ENCODE data around the gene SCGB1C2.
"Not testable (repeated sequence)": the region's sequence is repeated elsewhere in the genome, so short reads cannot be mapped to it uniquely, and the experiment has no call there.

Gene SCGB1C2

DNA sequence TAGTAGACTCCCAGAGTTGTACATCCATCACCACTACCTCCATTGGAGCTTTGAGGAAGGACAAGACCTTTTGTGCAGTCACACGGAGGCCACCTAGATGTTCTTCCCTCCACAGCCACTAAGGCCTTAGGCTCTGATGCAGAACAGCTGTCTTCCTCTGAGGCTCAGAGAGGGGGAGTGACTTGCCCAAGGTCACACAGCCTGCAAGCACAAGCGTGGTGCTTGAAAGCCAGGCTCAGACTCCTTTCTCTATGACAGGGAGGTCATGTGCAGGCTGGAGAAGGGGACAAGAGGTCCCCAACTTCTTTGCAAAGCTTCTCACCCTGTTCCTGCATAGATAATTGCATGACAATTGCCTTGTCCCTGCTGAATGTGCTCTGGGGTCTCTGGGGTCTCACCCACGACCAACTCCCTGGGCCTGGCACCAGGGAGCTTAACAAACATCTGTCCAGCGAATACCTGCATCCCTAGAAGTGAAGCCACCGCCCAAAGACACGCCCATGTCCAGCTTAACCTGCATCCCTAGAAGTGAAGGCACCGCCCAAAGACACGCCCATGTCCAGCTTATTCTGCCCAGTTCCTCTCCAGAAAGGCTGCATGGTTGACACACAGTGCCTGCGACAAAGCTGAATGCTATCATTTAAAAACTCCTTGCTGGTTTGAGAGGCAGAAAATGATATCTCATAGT lies 12.7 kb downstream of the SCGB1C2 start:
- no peak for DNase-seq

DNA sequence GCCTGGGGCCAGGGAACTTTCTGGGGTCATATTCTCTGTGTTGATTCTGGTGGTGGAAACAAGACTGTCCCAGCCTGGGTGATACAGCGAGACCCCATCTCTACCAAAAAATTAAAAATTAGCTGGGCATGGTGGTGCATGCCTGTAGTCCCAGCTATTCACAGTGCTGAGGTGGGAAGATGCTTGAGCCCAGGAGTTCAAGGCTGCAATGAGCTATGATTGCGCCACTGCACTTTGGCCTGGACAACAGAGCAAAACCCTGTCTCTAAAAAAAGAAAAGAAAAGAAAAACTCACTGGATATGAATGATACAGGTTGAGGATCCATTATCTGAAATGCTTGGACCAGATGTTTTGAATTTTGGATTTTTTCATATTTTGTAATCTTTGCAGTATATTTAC lies 13.6 kb downstream of the SCGB1C2 start:
- no peak for DNase-seq

DNA sequence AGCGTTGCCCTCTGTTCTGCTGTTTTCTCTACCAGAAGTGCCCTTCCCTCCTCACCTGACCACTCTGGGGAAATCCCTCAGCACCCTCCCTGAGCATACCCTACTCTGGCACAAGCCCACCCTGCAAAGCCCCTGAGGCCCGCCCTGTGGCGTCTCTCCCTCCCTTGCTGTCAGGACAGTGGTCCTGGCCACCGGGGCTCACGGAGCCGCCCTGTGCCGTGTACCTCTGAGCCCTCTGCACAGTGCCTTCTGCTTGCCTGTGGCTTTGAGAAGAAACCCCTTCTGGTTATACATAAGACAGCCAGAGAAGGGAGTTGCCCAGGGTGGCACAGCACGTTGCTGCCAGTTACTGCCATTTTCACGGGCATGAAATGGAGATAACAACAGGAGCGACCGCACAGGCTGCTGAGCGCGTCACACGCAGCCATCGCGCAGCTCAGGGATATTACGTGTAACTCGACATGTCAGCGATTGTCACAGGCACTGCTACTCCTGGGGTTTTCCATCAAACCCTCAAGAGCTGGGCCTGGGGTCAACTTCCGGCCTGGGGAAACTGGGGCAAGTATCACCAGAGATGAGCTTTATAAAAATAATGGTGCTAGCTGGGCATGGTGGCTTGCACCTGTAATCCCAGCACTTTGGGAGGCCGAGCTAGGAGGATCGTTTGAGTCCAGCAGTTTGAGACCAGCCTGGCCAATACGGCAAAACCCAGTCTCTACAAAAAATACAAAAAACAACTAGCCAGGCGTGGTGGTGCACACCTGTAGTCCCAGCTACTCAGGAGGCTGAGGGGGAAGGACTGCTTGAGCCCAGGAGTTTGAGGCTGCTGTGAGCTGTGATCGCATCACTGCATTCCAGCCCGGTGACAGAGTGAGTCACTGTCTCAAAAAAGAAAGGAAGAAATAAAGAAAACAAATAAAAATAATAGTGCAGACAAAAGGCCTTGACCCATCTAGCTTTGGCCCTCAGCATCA lies 14.8 kb downstream of the SCGB1C2 start:
- DNase-seq, result no peak

DNA sequence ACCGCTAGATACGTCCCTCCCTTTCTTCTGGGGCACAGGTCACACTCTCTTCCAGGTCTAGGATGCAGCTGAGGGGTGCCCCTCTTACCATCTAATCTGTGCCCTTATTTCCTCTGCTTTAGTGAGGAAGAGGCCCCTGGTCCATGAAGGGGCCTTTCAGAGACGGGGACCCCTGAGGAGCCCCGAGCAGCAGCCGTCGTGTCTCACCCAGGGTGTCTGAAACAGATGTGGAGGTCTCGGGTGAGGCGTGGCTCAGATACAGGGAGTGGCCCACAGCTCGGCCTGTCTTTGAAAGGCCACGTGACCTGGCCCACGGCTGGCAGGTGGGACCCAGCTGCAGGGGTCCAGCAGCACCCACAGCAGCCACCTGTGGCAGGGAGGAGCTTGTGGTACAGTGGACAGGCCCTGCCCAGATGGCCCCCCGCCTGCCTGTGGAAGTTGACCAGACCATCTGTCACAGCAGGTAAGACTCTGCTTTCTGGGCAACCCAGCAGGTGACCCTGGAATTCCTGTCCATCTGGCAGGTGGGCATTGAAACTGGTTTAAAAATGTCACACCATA lies 15.6 kb downstream of the SCGB1C2 start:
- no peak for DNase-seq

DNA sequence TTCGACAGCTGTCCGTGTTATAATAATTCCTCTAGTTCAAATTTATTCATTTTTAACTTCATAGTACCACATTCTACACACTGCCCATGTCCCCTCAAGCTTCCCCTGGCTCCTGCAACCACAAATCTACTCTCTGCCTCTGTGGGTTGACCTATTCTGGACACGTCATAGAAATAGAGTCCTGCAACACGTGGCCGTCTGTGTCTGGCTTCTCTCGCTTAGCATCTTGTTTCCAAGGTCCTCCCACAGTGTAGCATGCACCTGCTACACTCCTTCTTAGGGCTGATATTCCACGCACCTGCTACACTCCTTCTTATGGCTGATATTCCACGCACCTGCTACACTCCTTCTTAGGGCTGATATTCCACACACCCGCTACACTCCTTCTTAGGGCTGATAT lies 16.5 kb downstream of the SCGB1C2 start:
- DNase-seq, result no peak

DNA sequence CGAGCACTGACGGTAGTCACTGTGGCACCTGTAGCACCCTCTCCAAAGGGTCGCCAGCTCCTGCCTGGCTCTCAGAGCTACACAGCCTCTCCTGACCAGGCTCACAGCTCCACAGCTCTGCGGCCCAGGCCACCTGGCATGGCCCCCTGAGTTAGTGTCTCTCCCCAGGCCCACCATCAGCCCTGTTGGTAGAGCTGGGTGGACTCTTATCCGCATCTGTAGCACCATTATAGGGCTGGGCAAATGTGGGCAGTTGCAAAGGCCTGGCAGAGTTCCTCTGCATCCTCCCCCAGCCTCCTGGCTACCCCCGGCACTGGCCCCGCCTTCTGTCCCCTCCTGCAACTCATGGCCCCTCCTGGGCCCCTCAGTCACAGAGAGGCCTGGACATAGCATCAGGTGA lies 18.2 kb downstream of the SCGB1C2 start:
- no peak for DNase-seq

DNA sequence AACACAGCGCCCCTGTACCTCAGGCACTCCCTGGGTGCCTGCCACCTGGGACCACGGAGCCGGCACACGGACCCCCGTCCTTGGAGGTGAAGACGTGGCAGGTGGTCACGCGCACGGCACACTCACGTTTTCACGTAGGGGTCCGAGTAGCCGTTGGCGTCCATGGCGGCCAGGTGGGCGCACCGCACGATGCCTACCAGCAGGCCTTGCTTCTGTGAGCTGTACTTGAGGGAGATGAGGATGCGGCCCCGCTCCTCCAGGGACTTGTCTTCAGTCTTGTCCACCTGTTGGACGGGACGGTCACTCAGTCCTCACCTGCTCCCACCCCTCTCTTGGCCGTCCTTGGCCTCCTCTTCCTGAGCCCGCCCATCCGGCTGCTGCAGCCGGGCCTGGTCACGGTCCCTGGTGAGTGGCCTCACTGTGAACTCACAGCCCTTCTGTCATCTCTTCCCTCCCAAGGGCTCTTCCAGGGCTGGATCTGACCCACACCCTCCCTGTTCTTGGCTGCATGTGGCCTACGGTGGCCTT lies 18.8 kb downstream of the SCGB1C2 start:
- no peak for DNase-seq

DNA sequence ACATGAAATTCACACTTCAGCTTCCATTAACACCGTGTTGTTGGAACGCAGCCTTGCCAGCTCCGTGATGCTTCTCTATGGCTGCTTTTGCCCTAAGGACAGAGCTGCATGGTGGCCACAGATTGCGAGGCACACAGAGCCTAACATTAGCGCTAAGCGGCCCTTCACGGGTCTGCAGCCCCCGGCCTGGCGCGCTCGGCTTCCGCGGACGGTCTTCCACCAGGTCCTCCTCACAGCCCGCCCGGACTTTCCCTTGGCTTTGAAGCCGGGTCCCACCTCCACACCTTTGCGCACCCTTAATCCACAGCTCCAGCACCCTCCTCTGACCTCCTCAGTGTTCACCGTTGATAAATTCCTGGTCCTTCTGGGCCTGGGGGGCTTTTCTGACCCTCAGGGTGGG lies 19.6 kb downstream of the SCGB1C2 start:
- DNase-seq, result no peak

DNA sequence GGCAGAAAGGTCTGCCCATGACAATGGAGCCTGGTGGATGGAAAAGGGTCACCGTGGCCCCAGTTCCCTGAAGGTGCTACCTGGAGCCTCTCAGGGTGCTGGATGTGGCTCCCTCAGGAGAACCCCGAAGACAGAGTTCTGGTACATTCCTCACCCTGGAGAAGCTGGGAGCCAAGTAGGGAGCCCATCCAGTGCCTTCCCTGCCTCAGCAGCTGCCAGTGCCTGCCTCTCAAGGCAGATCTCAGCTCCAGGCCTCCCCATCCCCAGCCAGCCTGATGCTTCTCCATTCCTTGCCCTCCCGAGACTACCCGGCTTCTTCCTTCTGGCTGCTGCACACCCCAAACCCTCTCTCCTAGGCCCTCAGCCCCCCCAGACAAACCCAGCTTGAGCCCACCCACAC lies 20.5 kb downstream of the SCGB1C2 start:
- no peak for DNase-seq

DNA sequence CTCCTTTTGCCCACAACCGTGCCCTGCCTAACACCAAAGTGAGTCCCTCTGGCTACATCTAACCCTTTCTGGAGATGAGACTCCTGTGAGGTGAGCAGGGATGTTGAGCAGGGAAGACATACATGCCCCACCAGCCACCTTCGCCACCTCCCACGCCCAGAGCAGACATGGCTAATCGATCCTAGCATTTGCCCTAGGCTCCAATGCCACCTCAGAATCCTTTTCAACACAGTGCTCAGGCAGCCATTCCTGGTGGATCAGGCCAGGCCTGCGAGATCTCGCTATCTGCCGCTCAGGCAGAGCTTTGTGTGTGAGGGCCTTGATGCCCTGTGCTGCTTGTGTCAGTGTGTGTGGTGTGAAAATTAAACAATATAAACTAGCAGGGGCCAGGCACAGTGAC lies 21.0 kb downstream of the SCGB1C2 start:
- DNase-seq, result no peak

DNA sequence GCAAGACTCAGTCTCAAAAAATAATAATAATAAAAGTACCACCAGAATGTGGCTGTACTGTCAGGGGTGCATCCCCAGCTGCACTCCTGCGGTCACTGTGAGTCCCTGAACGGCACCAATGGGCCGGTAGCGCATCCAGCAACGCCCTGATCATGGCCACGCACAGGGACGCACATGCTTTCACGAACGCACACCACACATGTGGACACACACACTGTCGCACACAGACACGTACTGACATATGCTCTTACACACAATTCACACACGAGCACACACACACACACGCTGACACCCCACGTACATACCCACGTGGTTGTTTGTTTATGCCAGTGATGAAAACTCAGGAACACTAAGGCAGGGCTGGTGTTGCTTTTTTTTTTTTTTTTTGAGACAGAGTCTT lies 22.2 kb downstream of the SCGB1C2 start:
- DNase-seq, result no peak

DNA sequence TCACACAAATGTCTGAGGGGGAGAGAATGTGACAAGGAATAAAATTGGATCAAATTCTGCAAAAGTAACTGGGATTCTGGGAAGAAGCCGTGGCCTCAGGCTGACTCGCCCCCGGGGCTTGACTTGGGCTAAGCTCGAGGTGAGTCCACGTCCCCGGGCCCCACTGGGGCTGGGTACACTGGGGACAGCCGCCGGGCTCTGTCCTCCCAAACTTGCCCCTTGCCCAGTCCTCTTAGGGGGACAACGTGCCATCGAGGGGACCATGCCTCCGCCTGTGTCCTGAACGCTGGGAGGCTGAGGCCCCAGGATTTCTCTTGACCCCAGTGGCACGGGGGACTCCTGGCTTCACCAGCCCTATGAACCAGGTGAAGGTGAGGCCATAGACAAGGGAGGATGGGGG lies 23.0 kb downstream of the SCGB1C2 start:
- no peak for DNase-seq

DNA sequence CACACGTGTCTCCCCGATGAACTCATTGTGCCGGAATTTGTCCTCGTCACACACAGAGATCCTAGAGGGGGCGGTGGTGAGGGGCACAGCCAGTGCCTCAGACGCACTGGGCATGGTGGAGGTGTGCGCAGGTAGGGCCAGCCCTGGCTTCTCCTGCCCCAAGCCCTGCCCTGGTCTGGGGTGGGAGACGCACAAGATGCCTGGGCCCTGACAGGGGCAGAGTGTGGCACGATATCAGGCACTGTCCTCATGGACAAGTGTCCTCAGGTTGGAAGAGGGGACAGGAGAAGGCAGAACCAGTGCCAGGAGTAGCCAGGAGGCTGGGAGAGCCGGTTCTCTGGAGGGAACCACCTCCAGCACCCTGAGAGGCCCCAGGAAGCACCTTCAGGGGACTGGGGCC lies 24.1 kb downstream of the SCGB1C2 start:
- no peak for DNase-seq

DNA sequence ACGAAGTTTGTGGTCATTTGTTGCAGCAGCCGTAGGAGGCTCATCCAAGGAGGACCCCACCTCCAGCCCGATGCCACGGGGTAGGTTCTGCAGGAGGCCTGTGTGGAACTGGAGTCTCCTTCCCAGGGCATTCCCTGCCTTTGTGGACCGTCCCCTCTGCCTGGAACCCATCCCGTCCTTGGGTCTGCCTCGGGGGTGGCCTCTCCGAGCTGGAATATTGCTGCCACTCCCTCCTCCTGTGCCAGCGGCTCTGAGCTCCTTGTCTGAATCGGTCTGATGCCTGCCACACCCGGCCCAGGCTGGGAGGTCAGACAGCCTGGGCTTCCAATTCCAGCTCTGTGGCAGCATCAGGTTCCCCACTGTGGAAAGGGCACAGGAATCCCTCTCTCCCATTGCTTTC lies 25.3 kb downstream of the SCGB1C2 start:
- no peak for DNase-seq

DNA sequence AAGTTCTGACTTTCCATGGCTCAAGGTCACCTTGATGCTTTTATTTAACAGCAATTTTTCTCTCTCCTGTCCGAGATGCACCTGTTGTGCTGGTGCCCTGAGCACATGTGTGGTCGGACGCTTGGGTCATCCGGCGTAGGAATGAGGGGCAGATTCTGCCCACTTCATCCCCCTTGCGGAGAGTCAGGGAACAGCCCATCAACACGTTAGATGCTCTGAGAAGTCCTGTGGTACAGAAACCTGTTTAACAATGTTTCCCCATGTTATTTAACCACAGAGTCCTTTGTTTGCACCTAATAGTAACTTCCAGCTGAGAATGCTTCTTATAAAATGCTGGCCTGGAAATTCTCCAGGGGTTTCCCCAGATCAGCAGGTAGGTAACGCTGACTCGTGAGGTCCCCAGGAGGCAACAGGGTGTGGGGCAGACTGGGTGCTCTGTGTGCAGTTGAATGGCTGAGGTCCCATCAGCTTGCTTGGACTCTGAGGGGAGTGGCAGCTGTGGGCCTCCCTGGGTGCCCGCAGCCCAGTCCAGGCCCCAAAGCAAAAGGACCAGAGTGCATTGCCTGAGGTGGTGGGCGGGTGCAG lies 26.2 kb downstream of the SCGB1C2 start:
- no peak for DNase-seq

DNA sequence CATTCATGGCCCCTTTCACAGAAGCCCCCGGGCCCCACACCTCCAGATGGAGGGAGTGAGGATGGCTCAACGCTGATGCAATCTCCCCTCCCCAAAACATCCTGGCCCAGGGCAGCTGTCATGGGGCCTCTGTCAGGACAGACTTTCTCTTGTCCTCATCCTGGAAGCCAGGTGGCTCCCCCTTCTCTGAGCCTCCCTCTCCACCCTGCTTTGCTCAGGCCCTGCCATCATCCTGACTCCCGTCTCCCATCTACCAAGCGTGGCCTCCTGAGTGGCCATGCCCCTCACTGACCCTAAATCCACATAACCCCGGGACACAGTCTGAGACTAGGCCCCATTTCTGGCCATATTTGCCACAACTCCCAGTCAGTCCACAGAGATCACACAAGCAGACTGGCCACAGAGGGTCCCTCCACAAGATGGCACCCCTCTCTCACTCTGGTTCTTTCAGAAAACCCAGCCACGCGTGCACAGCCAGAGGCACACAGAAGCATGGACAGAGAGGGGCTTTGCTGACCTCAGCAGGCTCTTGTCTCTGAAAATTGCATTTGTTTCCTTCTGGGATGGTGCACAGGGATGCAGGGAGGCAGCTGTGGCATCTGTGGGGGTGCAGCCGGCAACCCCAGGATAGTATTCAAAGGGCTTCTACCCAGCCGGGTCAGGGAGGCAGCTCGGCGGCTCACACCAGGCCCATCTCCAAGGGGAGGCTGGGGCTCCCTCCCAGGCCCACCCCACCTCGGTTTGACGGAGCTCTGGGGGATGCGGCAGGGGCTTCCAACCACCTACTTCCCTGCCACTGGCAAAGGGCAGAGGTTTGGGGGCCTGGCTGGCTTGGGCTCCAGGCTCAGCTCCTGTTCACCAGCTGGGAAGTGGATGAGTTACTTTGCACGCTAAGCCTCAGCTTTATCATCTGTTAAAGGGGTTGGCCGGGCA lies 27.2 kb downstream of the SCGB1C2 start:
- peak; percentile 32 for DNase-seq

DNA sequence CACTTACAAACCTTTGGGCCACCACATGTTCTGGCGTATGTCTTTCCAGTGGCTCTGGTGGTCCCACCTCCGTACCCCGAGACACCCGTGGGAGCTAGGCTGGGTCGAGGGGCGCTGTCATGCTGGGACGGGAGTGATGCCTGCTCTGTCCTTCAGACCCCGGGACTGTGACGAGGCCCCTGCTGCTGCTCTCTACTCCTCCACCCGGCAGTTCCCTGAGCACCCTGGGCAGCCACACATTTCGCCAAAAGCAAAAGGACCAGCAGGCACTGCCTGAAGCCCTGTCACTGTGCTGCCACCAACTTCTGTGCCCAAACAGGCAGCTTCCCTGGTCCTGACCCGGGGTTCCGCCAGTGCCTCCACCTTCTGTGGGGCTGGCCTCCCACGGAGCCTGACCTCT lies 28.6 kb downstream of the SCGB1C2 start:
- no peak for DNase-seq

DNA sequence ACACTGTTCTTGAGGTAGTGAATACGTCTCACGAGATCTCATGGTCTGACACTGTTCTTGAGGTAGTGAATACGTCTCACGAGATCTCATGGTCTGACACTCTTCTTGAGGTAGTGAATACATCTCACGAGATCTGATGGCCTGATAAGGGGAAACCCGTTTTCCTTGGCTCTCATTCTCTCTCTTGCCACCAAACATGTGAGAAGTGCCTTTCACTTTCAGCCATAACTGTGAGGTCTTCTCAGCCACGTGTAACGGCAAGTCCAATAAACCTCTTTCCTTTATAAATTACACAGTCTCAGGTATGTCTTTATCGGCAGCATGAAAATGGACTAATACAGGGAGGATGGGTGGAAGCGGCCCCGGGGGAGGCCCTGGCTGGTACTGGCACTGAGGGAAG lies 31.2 kb downstream of the SCGB1C2 start:
- not testable (repeated sequence) for DNase-seq

DNA sequence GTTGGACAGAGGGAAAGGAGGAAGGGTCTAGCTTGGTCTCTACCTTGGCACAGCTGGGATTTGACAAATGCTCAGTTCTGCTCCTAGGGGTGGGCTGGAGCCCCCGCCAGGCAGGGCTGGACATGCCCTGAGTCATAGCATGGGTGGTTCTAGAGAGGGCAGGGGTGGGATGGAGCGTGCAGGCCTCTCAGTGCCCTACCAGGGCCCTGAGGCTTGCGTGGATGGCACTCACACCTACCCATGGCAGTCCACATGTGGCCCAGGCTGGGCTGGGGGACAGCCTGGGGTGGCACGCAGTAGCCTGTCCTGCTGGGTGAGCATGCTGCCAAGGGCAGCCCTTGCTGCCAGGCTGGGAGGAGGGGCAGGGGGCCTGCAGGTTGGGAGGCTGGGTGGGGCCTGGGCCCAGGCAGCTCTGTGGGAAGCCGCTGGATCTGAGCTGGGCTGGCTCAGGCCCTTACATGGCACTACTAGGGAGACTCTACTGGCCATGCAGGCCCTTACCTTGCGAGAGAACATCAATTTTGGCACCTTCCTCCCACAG lies 32.8 kb downstream of the SCGB1C2 start:
- no peak for DNase-seq

DNA sequence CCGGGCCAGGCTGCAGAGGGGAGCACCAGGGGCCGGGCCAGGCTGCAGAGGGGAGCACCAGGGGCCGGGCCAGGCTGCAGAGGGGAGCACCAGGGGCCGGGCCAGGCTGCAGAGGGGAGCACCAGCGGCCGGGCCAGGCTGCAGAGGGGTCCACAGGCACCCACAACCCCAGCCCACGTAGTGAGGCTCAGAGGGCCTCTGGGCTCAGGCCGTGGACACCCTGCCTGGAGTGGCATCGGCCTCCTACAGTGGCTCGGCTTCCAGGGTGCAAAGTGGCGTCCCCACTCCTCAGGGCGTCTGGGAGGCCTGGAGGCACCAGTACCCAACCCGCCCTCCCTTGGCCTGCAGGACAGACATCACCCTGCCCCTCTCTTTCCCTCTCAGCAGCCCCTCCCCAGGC lies 34.5 kb downstream of the SCGB1C2 start:
- no peak for DNase-seq

DNA sequence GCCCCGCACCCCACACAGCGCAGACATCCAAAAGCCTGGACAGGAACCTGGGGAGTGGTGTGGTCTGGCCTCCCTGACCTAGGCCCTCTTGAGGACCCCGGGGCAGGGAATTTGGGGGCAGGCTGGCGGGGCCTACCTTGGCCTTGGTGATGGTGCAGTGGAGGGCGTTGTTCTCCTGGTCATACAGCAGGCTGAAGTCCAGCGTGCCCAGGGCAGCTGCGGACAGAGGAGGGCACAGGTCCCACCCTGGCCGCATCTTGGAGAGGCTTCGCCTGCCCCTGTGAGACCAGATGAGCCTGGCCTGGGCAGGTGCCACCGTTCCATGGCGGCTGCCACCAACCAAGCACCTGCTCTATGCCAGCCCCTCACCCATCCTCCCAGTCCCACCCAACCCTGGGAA lies 35.0 kb downstream of the SCGB1C2 start:
- no peak for DNase-seq

All from activated CD4-positive, alpha-beta T cell treated with anti-CD3 and anti-CD28 coated beads for 48 hours (primary cell).